IPS-18a (cell line): ENCODE measurements around the gene PSENEN.

Experiments used
- H3K27ac ChIP-seq: one replicate; pipeline ENCODE4 v1.5.1; 2013; ENCODE audit warnings: low read length
- H3K27me3 ChIP-seq: one replicate; pipeline ENCODE4 v1.6.1; 2013; ENCODE audit warnings: mild to moderate bottlenecking, low read length; ENCODE audit not compliant: control insufficient read depth, insufficient read depth
- H3K36me3 ChIP-seq: one replicate; pipeline ENCODE4 v1.6.1; 2013; ENCODE audit warnings: low read depth, low read length; ENCODE audit not compliant: control insufficient read depth
- H3K4me1 ChIP-seq: one replicate; pipeline ENCODE4 v1.6.1; 2013; ENCODE audit warnings: low read depth, low read length; ENCODE audit not compliant: control insufficient read depth
- H3K4me3 ChIP-seq: one replicate; pipeline ENCODE4 v1.5.1; 2013; ENCODE audit warnings: low read length
- H3K9ac ChIP-seq: one replicate; pipeline ENCODE4 v1.6.1; 2013; ENCODE audit warnings: mild to moderate bottlenecking, low read length, moderate library complexity
- H3K9me3 ChIP-seq: one replicate; pipeline ENCODE4 v1.6.1; 2013; ENCODE audit warnings: low read depth, low read length; ENCODE audit not compliant: control insufficient read depth

Gene PSENEN

DNA sequence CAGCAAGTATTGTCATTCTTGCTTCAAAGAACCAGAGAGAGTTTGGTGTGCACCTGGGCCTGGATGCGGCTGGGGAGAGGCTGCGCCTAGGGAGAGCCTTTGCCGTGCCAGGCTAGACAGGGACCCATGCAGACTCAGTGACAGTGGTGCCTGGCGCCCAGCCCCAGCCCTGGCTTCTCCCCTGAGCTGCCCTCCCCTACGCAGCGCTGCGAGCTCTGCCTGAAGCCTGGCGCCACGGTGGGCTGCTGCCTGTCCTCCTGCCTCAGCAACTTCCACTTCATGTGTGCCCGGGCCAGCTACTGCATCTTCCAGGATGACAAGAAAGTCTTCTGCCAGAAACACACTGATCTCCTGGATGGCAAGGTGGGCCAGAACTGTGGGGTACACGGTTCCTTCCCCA is 15.7 kb upstream of the PSENEN start:
- H3K9me3 ChIP-seq, result no peaks in the 10 kb centered on the region
- H3K4me3 ChIP-seq, result no peak overlapping the region
- no peaks in the 10 kb centered on the region for H3K4me1 ChIP-seq
- no peak overlapping the region for H3K9ac ChIP-seq
- H3K36me3 ChIP-seq, result peaks cover 87% of the 10 kb centered on the region
- no peaks in the 10 kb centered on the region for H3K27me3 ChIP-seq
- no peak overlapping the region for H3K27ac ChIP-seq

DNA sequence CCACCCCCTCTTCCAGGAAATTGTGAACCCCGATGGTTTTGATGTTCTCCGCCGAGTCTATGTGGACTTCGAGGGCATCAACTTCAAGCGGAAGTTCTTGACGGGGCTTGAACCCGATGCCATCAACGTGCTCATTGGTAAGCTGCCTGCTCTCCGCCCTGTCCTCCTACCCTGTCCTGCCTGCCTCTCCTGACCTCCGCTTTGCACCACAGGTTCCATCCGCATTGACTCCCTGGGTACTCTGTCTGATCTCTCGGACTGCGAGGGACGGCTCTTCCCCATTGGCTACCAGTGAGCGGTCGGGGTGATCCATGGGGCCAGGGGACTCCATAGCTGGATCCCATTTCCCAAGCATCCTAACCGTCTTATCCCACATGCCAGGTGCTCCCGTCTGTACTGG is 15.1 kb upstream of the PSENEN start:
- Histone ChIP-seq H3K4me1 (no peaks in the 10 kb centered on the region), H3K9ac (no peak overlapping the region), H3K36me3 (peaks cover 81% of the 10 kb centered on the region), H3K4me3 (no peak overlapping the region), H3K27me3 (no peaks in the 10 kb centered on the region), H3K9me3 (no peaks in the 10 kb centered on the region), H3K27ac (no peak overlapping the region)

DNA sequence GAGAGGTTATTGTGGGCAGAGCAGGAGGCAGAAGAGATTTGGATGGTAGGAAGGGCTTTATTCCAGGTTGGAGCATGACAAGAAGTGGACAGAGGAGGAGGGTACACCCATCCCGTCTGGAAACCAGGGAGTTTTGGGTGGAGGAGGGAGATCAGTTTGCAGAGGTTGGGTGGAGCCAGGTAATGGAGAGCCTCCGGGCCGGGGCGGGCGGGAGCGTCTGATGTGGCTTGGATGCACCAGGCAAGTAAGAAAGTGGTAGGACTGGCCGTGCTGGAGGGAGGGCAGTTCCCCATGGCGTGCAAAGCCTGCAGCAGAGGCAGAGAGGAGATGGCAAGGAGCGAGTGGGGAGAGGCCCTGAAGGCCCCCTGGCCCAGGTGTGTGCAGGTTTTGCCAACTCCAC is 14.1 kb upstream of the PSENEN start:
- Histone ChIP-seq H3K36me3 (peaks cover 72% of the 10 kb centered on the region), H3K9ac (no peak overlapping the region), H3K27ac (no peak overlapping the region), H3K4me3 (no peak overlapping the region), H3K27me3 (no peaks in the 10 kb centered on the region), H3K4me1 (no peaks in the 10 kb centered on the region), H3K9me3 (no peaks in the 10 kb centered on the region)

DNA sequence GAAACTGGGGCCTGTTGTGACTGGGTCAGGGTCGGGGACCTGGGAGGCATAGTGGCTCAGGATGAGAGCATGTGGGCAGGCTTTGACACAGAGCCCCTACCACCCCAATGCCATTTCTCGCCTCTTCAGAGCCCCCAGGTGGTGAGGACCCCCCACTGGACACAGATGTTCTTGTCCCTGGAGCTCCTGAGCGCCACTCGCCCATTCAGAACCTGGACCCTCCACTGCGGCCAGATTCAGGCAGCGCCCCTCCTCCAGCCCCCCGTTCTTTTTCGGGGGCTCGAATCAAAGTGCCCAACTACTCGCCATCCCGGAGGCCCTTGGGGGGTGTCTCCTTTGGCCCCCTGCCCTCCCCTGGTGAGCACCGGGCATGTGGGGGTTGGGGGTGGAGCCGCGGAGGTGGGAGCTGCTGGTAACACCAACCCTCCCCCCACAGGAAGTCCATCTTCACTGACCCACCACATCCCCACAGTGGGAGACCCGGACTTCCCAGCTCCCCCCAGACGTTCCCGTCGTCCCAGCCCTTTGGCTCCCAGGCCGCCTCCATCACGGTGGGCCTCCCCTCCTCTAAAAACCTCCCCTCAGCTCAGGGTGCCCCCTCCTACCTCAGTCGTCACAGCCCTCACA is 13.6 kb upstream of the PSENEN start:
- Histone ChIP-seq H3K27me3 (no peaks in the 10 kb centered on the region), H3K36me3 (peaks cover 73% of the 10 kb centered on the region), H3K9ac (no peak overlapping the region), H3K9me3 (no peaks in the 10 kb centered on the region), H3K27ac (no peak overlapping the region), H3K4me1 (no peaks in the 10 kb centered on the region), H3K4me3 (no peak overlapping the region)

DNA sequence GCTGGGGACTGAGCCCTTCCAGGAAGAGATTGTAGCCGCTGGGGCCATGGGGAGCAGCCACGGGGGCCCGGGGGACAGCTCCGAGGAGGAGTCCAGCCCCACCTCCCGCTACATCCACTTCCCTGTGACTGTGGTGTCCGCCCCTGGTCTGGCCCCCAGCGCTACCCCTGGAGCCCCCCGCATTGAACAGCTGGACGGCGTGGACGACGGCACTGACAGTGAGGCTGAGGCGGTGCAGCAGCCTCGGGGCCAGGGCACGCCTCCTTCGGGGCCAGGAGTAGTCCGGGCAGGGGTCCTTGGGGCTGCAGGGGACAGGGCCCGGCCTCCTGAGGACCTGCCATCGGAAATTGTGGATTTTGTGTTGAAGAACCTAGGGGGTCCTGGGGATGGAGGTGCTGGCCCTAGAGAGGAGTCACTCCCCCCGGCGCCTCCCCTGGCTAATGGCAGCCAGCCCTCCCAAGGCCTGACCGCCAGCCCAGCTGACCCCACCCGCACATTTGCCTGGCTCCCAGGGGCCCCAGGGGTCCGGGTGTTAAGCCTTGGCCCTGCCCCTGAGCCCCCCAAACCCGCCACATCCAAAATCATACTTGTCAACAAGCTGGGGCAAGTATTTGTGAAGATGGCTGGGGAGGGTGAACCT is 12.8 kb upstream of the PSENEN start:
- H3K27me3 ChIP-seq, result no peaks in the 10 kb centered on the region
- H3K4me3 ChIP-seq, result no peak overlapping the region
- H3K27ac ChIP-seq, result no peak overlapping the region
- H3K9ac ChIP-seq, result no peak overlapping the region
- H3K4me1 ChIP-seq, result no peaks in the 10 kb centered on the region
- no peaks in the 10 kb centered on the region for H3K9me3 ChIP-seq
- H3K36me3 ChIP-seq, result peaks cover 68% of the 10 kb centered on the region

DNA sequence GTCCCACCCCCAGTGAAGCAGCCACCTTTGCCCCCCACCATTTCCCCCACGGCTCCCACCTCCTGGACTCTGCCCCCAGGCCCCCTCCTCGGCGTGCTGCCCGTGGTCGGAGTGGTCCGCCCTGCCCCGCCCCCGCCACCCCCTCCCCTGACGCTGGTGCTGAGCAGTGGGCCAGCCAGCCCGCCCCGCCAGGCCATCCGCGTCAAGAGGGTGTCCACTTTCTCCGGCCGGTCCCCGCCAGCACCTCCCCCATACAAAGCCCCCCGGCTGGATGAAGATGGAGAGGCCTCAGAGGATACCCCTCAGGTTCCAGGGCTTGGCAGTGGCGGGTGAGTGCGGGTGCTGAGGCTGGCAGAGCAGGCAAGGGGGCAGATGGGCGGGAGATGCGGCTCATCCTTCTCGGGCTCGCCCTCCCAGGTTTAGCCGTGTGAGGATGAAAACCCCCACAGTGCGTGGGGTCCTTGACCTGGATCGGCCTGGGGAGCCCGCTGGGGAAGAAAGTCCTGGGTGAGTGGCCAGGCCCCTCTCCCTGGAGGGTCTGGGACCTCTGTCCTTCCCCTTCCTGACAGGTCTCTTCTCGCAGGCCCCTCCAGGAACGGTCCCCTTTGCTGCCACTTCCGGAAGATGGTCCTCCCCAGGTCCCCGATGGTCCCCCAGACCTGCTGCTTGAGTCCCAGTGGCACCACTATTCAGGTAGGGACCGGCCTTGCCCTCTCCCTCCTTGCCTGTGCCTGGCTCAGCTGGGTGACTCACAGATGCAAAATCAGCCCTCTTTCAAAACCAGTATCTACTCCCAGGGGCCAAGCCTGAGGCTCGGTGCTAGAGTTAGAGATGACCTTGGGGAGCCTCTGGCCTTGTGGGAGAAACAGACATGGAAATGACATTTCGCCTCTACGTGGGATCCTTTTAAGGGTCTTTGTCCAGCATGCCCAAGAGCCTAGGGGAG is 12.0 kb upstream of the PSENEN start:
- no peaks in the 10 kb centered on the region for H3K4me1 ChIP-seq
- no peak overlapping the region for H3K9ac ChIP-seq
- H3K27ac ChIP-seq, result no peak overlapping the region
- H3K4me3 ChIP-seq, result no peak overlapping the region
- no peaks in the 10 kb centered on the region for H3K27me3 ChIP-seq
- H3K9me3 ChIP-seq, result no peaks in the 10 kb centered on the region
- H3K36me3 ChIP-seq, result peaks cover 70% of the 10 kb centered on the region

DNA sequence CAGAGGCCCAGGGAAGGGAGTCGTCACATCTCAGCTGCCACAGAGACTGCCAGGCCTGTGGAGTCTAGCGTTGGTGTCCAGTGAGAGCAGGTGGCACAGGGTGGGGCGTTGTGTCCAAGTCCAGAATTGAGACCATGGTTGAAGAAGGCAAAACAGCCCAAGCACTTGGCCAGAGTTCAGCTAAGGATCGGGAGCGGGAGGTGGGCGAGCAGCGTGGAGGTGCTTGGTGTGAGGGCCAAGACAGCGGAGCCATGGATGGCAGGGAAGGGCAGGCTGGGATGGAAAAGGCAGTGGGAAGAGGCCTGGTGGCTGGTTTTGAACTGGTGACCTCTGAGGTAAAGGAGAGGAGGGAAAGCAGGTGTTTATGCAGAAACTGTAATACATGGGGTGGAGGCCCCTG is 11.2 kb upstream of the PSENEN start:
- no peaks in the 10 kb centered on the region for H3K4me1 ChIP-seq
- H3K4me3 ChIP-seq, result no peak overlapping the region
- no peaks in the 10 kb centered on the region for H3K27me3 ChIP-seq
- no peak overlapping the region for H3K27ac ChIP-seq
- H3K36me3 ChIP-seq, result peaks cover 66% of the 10 kb centered on the region
- no peaks in the 10 kb centered on the region for H3K9me3 ChIP-seq
- no peak overlapping the region for H3K9ac ChIP-seq

DNA sequence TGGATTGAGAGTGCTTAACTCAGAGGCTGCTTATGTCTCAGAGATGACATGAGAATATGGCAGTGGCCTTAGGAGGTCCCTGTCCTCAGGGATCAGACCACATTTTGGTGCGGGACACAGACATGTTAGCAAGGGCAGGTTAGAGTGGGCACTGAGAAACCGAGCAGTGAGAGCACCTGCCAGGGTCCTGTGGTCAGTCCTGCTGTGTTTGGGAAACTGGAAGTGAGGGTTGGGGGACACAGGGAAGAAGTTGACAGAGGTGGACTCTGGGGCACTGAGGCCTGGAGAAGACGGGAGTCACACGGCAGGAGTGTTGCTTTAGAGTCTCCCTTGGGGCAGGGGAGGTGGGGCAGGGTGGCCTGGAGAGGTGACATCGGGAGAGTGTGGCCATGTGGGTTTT is 10.6 kb upstream of the PSENEN start:
- no peak overlapping the region for H3K4me3 ChIP-seq
- peaks cover 60% of the 10 kb centered on the region for H3K36me3 ChIP-seq
- H3K4me1 ChIP-seq, result no peaks in the 10 kb centered on the region
- H3K9ac ChIP-seq, result no peak overlapping the region
- no peaks in the 10 kb centered on the region for H3K9me3 ChIP-seq
- H3K27me3 ChIP-seq, result no peaks in the 10 kb centered on the region
- H3K27ac ChIP-seq, result no peak overlapping the region

DNA sequence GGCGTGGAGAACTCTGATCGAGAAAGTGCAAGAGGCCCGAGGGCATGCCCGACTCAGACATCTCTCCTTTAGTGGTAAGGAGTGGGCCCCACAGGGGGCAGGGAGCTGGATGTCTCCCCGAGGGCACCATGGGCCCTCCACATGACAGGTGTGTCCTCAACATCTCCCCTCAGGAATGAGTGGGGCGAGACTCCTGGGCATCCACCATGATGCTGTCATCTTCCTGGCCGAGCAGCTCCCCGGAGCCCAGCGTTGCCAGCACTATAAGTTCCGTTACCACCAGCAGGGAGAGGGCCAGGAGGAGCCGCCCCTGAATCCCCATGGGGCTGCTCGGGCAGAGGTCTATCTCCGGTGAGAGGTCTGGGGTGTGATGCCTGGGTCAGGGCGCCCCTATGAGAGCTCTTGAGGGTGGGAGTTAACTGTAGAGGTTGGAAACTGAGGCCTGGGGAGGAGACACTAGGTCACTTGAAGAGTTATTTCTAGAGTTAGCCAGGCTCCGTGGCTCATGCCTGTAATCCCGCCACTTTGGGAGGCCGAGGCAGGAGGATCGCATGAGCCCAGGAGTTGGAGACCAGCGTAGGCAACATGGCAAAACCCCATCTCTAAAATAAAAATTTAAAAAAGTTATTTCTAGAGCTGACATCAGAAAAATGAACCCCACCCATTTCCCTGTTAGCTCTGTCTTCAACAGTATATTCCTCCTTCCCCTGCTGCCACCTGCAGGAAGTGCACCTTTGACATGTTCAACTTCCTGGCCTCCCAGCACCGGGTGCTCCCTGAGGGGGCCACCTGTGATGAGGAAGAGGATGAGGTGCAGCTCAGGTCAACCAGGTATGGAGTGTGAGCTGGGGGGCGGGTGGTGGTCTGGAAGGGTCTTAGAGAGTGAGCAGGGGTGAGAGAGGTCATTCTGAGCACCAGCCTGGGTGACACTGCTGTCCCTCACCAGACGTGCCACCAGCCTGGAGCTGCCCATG is 8.3 kb upstream of the PSENEN start:
- H3K4me3 ChIP-seq, result no peak overlapping the region
- H3K27me3 ChIP-seq, result no peaks in the 10 kb centered on the region
- H3K9ac ChIP-seq, result no peak overlapping the region
- H3K4me1 ChIP-seq, result no peaks in the 10 kb centered on the region
- H3K27ac ChIP-seq, result no peak overlapping the region
- peaks cover 37% of the 10 kb centered on the region for H3K36me3 ChIP-seq
- H3K9me3 ChIP-seq, result no peaks in the 10 kb centered on the region

DNA sequence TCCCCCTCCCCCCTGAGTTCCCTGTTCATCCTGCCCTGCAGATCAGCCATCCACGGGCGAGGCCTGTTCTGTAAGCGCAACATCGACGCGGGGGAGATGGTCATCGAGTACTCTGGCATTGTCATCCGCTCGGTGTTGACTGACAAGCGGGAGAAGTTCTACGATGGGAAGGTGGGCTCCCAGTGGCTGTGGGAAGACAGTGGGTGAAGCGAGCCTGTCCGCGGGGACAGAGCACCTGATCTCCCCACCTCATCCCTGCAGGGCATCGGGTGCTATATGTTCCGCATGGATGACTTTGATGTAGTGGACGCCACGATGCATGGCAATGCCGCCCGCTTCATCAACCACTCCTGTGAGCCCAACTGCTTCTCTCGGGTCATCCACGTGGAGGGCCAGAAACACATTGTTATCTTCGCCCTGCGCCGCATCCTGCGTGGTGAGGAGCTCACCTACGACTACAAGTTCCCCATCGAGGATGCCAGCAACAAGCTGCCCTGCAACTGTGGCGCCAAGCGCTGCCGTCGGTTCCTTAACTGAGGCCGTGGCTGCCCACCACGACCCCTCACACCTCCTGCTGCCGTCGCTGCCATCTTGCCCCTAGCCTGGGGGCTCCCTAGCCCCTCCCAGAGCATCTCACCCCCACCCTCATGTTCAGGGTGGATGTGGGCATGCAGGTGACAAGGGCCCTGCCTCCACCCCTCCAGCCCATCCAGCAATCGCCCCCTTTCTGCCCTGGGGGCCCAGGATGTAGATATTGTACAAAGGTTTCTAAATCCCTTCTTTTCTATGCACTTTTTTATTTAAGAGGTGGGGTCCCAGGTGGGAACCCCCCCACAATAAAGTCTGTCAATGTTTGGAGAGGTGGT is 7.2 kb upstream of the PSENEN start:
- no peaks in the 10 kb centered on the region for H3K9me3 ChIP-seq
- H3K27me3 ChIP-seq, result no peaks in the 10 kb centered on the region
- H3K36me3 ChIP-seq, result peaks cover 32% of the 10 kb centered on the region
- H3K9ac ChIP-seq, result no peak overlapping the region
- H3K4me3 ChIP-seq, result no peak overlapping the region
- no peak overlapping the region for H3K27ac ChIP-seq
- no peaks in the 10 kb centered on the region for H3K4me1 ChIP-seq
